ENCODE data around the gene RERG.

The RERG gene

GRCh38 chr12:15183821-15184220 lies 37.4 kb downstream of the RERG start:
- no peak for DNase-seq

GRCh38 chr12:15181017-15181683 lies 40.1 kb downstream of the RERG start:
- no peak for DNase-seq

- no peak for DNase-seq
These were observed 40.9 kb downstream of the RERG start for GRCh38 chr12:15180325-15180724.

- no peak for DNase-seq
These were observed 41.5 kb downstream of the RERG start for GRCh38 chr12:15179672-15180071.

- no peak for DNase-seq
These were observed 48.1 kb downstream of the RERG start for GRCh38 chr12:15173142-15173541.

GRCh38 chr12:15172060-15172822 lies 49.0 kb downstream of the RERG start:
- no peak for DNase-seq

- no peak for DNase-seq
These were observed 50.1 kb downstream of the RERG start for GRCh38 chr12:15171012-15171655.

GRCh38 chr12:15168026-15168678 lies 53.1 kb downstream of the RERG start:
- no peak for DNase-seq

- no peak for DNase-seq
These were observed 56.1 kb downstream of the RERG start for GRCh38 chr12:15165012-15165659.

GRCh38 chr12:15163030-15163976 lies 57.9 kb downstream of the RERG start:
- DNase-seq: peak in 1 of 2 experiments; percentile 19

- DNase-seq: no peak
These were observed 63.1 kb downstream of the RERG start for GRCh38 chr12:15158083-15158482.

GRCh38 chr12:15157269-15157671 lies 63.9 kb downstream of the RERG start:
- DNase-seq: no peak

- DNase-seq: peak in 1 of 2 experiments; percentile 14
These were observed 65.9 kb downstream of the RERG start for GRCh38 chr12:15155271-15155670.

GRCh38 chr12:15154103-15154502 lies 67.1 kb downstream of the RERG start:
- no peak for DNase-seq

- no peak for DNase-seq
These were observed 68.3 kb downstream of the RERG start for GRCh38 chr12:15152868-15153267.

- no peak for DNase-seq
These were observed 68.8 kb downstream of the RERG start for GRCh38 chr12:15152456-15152855.

- DNase-seq: peak in 1 of 2 experiments; percentile 44
These were observed 69.8 kb downstream of the RERG start for GRCh38 chr12:15151161-15152091.

- no peak for DNase-seq
These were observed 74.6 kb downstream of the RERG start for GRCh38 chr12:15146585-15146984.

- DNase-seq: no peak
These were observed 77.8 kb downstream of the RERG start for GRCh38 chr12:15143467-15143866.

- no peak for DNase-seq
These were observed 78.5 kb downstream of the RERG start for GRCh38 chr12:15142711-15143110.

GRCh38 chr12:15131431-15131830 lies 89.8 kb downstream of the RERG start:
- DNase-seq: no peak
